Measurements from ENCODE around the gene PRKCH.

PRKCH gene

GRCh38 chr14:61416591-61416990, 95.2 kb downstream of the PRKCH start:
- DNase-seq (ENCODE audit: low spot score), result no peak
- in situ Hi-C loops (cut with MboI; ENCODE audit: low pct_unique_long_range_greater_than_20kb, low sequenced_read_pairs, unreplicated experiment), result no loop called here
- TF ChIP-seq, protein P1, sequence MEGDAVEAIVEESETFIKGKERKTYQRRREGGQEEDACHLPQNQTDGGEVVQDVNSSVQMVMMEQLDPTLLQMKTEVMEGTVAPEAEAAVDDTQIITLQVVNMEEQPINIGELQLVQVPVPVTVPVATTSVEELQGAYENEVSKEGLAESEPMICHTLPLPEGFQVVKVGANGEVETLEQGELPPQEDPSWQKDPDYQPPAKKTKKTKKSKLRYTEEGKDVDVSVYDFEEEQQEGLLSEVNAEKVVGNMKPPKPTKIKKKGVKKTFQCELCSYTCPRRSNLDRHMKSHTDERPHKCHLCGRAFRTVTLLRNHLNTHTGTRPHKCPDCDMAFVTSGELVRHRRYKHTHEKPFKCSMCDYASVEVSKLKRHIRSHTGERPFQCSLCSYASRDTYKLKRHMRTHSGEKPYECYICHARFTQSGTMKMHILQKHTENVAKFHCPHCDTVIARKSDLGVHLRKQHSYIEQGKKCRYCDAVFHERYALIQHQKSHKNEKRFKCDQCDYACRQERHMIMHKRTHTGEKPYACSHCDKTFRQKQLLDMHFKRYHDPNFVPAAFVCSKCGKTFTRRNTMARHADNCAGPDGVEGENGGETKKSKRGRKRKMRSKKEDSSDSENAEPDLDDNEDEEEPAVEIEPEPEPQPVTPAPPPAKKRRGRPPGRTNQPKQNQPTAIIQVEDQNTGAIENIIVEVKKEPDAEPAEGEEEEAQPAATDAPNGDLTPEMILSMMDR (IDR thresholded peaks at IDR 0.05; ENCODE audit: extremely low read depth, insufficient read depth, missing control alignments), result no peak

GRCh38 chr14:61417141-61417540, 95.8 kb downstream of the PRKCH start:
- TF ChIP-seq, protein P1 (IDR thresholded peaks at IDR 0.05; ENCODE audit: extremely low read depth, insufficient read depth, missing control alignments), result no peak
- no peak for DNase-seq (ENCODE audit: low spot score)
- in situ Hi-C loops (cut with MboI; ENCODE audit: low pct_unique_long_range_greater_than_20kb, low sequenced_read_pairs, unreplicated experiment), result no loop called here

DNA sequence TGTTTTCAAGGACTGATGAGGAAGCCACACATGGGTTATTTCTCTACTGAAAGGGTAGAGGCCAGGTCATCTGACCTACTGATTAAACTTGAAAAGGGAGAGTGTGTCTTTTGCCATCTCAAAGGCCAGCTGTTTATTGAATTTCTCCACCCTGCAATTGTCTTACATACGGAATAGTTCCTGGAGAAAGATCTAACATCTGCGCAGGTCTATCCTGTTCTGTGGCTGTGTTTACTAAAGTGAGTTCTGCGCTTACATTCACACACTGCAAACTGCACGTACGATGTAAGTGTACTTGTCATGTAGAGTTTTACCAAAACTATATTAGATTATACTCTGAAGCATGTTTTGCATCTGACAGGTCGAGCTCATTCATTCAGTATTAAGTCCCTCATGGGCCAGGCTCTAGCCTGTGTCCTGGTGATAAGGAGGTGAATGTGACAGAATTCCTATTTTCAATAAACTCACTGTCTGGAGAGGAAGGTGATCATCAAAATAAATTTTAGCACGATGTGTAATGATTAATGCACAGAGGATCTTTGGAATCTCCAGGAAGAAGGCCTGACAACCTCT, 96.6 kb downstream of the PRKCH start:
- no peak for DNase-seq (ENCODE audit: low spot score)
- in situ Hi-C loops (cut with MboI; ENCODE audit: low pct_unique_long_range_greater_than_20kb, low sequenced_read_pairs, unreplicated experiment), result no loop called here
- TF ChIP-seq, protein P1 (IDR thresholded peaks at IDR 0.05; ENCODE audit: extremely low read depth, insufficient read depth, missing control alignments), result no peak

GRCh38 chr14:61418746-61419145, 97.4 kb downstream of the PRKCH start:
- TF ChIP-seq, protein P1 (IDR thresholded peaks at IDR 0.05; ENCODE audit: extremely low read depth, insufficient read depth, missing control alignments), result no peak
- DNase-seq (ENCODE audit: low spot score), result no peak
- in situ Hi-C loops (cut with MboI; ENCODE audit: low pct_unique_long_range_greater_than_20kb, low sequenced_read_pairs, unreplicated experiment), result no loop called here

- DNase-seq (ENCODE audit: low spot score), result no peak
- in situ Hi-C loops (cut with MboI; ENCODE audit: low pct_unique_long_range_greater_than_20kb, low sequenced_read_pairs, unreplicated experiment), result no loop called here
- TF ChIP-seq, protein P1 (IDR thresholded peaks at IDR 0.05; ENCODE audit: extremely low read depth, insufficient read depth, missing control alignments), result no peak
These were observed 97.8 kb downstream of the PRKCH start for GRCh38 chr14:61419201-61419600.

- in situ Hi-C loops (cut with MboI; ENCODE audit: low pct_unique_long_range_greater_than_20kb, low sequenced_read_pairs, unreplicated experiment), result no loop called here
- DNase-seq (ENCODE audit: low spot score), result no peak
- TF ChIP-seq, protein P1 (IDR thresholded peaks at IDR 0.05; ENCODE audit: extremely low read depth, insufficient read depth, missing control alignments), result no peak
These were observed 98.9 kb downstream of the PRKCH start for GRCh38 chr14:61420326-61420725.

Data from GM13977 (cell line).